ENCODE results near the gene RNF43. TPM values are rescaled to one million over a fixed set of nuclear protein-coding genes. Genes with fewer than 3 reads are reported as not detected.

Gene RNF43
- total RNA-seq, 2 donors from 2014 or later, result 0.71 to 0.85 TPM

- Mint-ChIP-seq H3K4me3 (peak overlapping the region; percentile 33), H3K27ac (peak overlapping the region; percentile 65)
Observed at GRCh38 chr17:58381124-58382035, 36.0 kb downstream of the RNF43 start.

GRCh38 chr17:58380207-58381123 is 36.9 kb downstream of the RNF43 start:
- no peak for ATAC-seq (replicated peaks)
- Mint-ChIP-seq H3K36me3 (ENCODE audit: low read depth) (no peaks in the 10 kb centered on the region), H3K9me3 (no peaks in the 10 kb centered on the region), H3K27me3 (no peaks in the 10 kb centered on the region), H3K27ac (no peak overlapping the region), H3K4me1 (peaks cover 17% of the 10 kb centered on the region), H3K4me3 (no peak overlapping the region)

More at GRCh38 chr17:58381124-58382035, 36.0 kb downstream of the RNF43 start:
- no peaks in the 10 kb centered on the region for H3K9me3 Mint-ChIP-seq
- H3K4me1 Mint-ChIP-seq, result peaks cover 17% of the 10 kb centered on the region
- no peak for ATAC-seq (replicated peaks)
- H3K27me3 Mint-ChIP-seq, result no peaks in the 10 kb centered on the region
- no peaks in the 10 kb centered on the region for H3K36me3 Mint-ChIP-seq (ENCODE audit: low read depth)

- ATAC-seq (replicated peaks), result no peak
- Mint-ChIP-seq H3K36me3 (ENCODE audit: low read depth) (no peaks in the 10 kb centered on the region), H3K9me3 (no peaks in the 10 kb centered on the region), H3K4me3 (peak overlapping the region; percentile 45), H3K4me1 (peaks cover 17% of the 10 kb centered on the region), H3K27ac (peak overlapping the region; percentile 67), H3K27me3 (no peaks in the 10 kb centered on the region)
Observed at GRCh38 chr17:58379511-58379824, 37.9 kb downstream of the RNF43 start.

- H3K27me3 Mint-ChIP-seq, result no peaks in the 10 kb centered on the region
- H3K27ac Mint-ChIP-seq, result peak overlapping the region; percentile 67
- no peaks in the 10 kb centered on the region for H3K9me3 Mint-ChIP-seq
- ATAC-seq (replicated peaks), result no peak
- H3K4me1 Mint-ChIP-seq, result peaks cover 17% of the 10 kb centered on the region
- no peaks in the 10 kb centered on the region for H3K36me3 Mint-ChIP-seq (ENCODE audit: low read depth)
- peak overlapping the region; percentile 45 for H3K4me3 Mint-ChIP-seq
Observed at GRCh38 chr17:58378733-58379510, 38.4 kb downstream of the RNF43 start.

- no peak for ATAC-seq (replicated peaks)
- Mint-ChIP-seq H3K9me3 (no peaks in the 10 kb centered on the region), H3K27ac (no peak overlapping the region), H3K27me3 (no peaks in the 10 kb centered on the region), H3K4me3 (no peak overlapping the region), H3K36me3 (ENCODE audit: low read depth) (no peaks in the 10 kb centered on the region), H3K4me1 (peaks cover 16% of the 10 kb centered on the region)
Observed at GRCh38 chr17:58377661-58378060, 39.7 kb downstream of the RNF43 start.

GRCh38 chr17:58377093-58377601 is 40.2 kb downstream of the RNF43 start:
- H3K4me3 Mint-ChIP-seq, result no peak overlapping the region
- H3K4me1 Mint-ChIP-seq, result peaks cover 11% of the 10 kb centered on the region
- no peaks in the 10 kb centered on the region for H3K36me3 Mint-ChIP-seq (ENCODE audit: low read depth)
- H3K27me3 Mint-ChIP-seq, result no peaks in the 10 kb centered on the region
- ATAC-seq (replicated peaks), result no peak
- no peaks in the 10 kb centered on the region for H3K9me3 Mint-ChIP-seq
- H3K27ac Mint-ChIP-seq, result no peak overlapping the region

GRCh38 chr17:58376472-58377000 is 40.8 kb downstream of the RNF43 start:
- H3K36me3 Mint-ChIP-seq (ENCODE audit: low read depth), result no peaks in the 10 kb centered on the region
- peaks cover 7% of the 10 kb centered on the region for H3K4me1 Mint-ChIP-seq
- ATAC-seq (replicated peaks), result no peak
- no peak overlapping the region for H3K4me3 Mint-ChIP-seq
- H3K27me3 Mint-ChIP-seq, result no peaks in the 10 kb centered on the region
- no peak overlapping the region for H3K27ac Mint-ChIP-seq
- H3K9me3 Mint-ChIP-seq, result no peaks in the 10 kb centered on the region

- Mint-ChIP-seq H3K9me3 (no peaks in the 10 kb centered on the region), H3K4me1 (peaks cover 7% of the 10 kb centered on the region), H3K27ac (no peak overlapping the region), H3K27me3 (no peaks in the 10 kb centered on the region), H3K4me3 (no peak overlapping the region), H3K36me3 (ENCODE audit: low read depth) (no peaks in the 10 kb centered on the region)
- no peak for ATAC-seq (replicated peaks)
Observed at GRCh38 chr17:58375811-58376210, 41.5 kb downstream of the RNF43 start.

- H3K9me3 Mint-ChIP-seq, result no peaks in the 10 kb centered on the region
- H3K4me1 Mint-ChIP-seq, result peaks cover 7% of the 10 kb centered on the region
- no peak for ATAC-seq (replicated peaks)
- H3K36me3 Mint-ChIP-seq (ENCODE audit: low read depth), result no peaks in the 10 kb centered on the region
- no peak overlapping the region for H3K27ac Mint-ChIP-seq
- no peak overlapping the region for H3K4me3 Mint-ChIP-seq
- H3K27me3 Mint-ChIP-seq, result no peaks in the 10 kb centered on the region
Observed at GRCh38 chr17:58375256-58375655, 42.1 kb downstream of the RNF43 start.

- no peaks in the 10 kb centered on the region for H3K27me3 Mint-ChIP-seq
- ATAC-seq (replicated peaks), result no peak
- H3K36me3 Mint-ChIP-seq (ENCODE audit: low read depth), result no peaks in the 10 kb centered on the region
- no peaks in the 10 kb centered on the region for H3K4me1 Mint-ChIP-seq
- no peaks in the 10 kb centered on the region for H3K9me3 Mint-ChIP-seq
- no peak overlapping the region for H3K4me3 Mint-ChIP-seq
- peak overlapping the region; percentile 1 for H3K27ac Mint-ChIP-seq
Observed at GRCh38 chr17:58373923-58374322, 43.4 kb downstream of the RNF43 start.

- Mint-ChIP-seq H3K9me3 (no peaks in the 10 kb centered on the region), H3K27ac (no peak overlapping the region), H3K4me3 (no peak overlapping the region), H3K4me1 (no peaks in the 10 kb centered on the region), H3K27me3 (no peaks in the 10 kb centered on the region), H3K36me3 (ENCODE audit: low read depth) (no peaks in the 10 kb centered on the region)
- no peak for ATAC-seq (replicated peaks)
Observed at GRCh38 chr17:58373003-58373402, 44.3 kb downstream of the RNF43 start.

- Mint-ChIP-seq H3K27ac (peak overlapping the region; percentile 1), H3K9me3 (no peaks in the 10 kb centered on the region), H3K36me3 (ENCODE audit: low read depth) (no peaks in the 10 kb centered on the region), H3K4me1 (no peaks in the 10 kb centered on the region), H3K4me3 (no peak overlapping the region), H3K27me3 (no peaks in the 10 kb centered on the region)
- no peak for ATAC-seq (replicated peaks)
Observed at GRCh38 chr17:58371300-58371950, 45.9 kb downstream of the RNF43 start.

- H3K27me3 Mint-ChIP-seq, result no peaks in the 10 kb centered on the region
- no peak for ATAC-seq (replicated peaks)
- H3K4me3 Mint-ChIP-seq, result no peak overlapping the region
- no peaks in the 10 kb centered on the region for H3K9me3 Mint-ChIP-seq
- H3K4me1 Mint-ChIP-seq, result no peaks in the 10 kb centered on the region
- peak overlapping the region; percentile 23 for H3K27ac Mint-ChIP-seq
- no peaks in the 10 kb centered on the region for H3K36me3 Mint-ChIP-seq (ENCODE audit: low read depth)
Observed at GRCh38 chr17:58370716-58371115, 46.6 kb downstream of the RNF43 start.
